ENCODE results near the gene PLPP6.

PLPP6 gene

DNA sequence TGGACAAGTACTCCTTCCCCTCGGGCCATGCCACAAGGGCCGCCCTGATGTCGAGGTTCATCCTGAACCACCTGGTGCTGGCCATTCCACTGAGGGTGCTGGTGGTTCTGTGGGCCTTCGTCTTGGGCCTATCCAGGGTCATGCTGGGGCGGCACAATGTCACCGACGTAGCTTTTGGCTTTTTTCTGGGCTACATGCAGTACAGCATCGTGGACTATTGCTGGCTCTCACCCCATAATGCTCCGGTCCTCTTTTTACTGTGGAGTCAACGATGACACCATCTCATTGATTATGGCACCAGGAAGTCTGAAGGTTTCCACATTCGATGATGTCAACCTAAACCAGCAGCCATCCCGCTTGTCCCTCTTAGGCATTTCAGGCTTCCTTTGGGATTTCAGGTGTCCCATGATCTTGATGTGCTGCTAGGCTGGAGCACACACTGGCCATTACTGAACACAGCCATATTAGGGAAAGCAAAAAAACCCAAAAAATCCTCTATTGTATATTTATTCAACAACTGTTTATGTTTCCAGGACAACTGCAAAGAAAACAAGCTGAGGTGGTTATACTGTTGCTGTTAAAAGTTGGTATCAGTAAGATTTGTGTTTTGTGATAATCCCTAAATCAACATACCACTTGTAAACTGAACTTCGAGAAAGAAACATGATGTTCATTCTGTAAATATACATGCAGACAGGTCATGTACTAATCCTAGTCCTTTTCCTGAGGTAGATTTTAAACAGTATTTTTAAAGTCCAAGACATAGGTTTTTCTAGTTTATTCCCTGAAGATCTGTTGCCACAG lies 1.1 kb downstream of the PLPP6 start:
- DNase-seq: no peak

DNA sequence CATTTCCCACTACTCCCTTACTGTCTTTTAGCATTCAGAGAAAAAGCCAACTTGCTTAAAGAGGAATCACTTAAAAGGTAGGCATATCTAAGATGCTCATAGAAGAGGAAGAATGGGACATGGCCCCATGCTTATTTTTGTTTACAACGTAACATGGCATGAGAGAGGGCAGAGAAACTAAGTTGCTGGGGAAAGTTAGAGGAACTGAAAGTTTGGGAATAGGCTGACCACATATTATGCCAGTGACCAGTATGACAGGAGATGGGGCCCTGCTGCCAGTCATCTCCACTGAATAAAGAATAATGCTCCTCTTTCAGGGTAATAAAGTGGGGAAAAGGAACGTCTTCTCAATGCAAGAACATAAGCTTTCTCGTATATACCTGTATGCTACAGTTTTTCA lies 1.9 kb downstream of the PLPP6 start:
- DNase-seq: no peak

DNA sequence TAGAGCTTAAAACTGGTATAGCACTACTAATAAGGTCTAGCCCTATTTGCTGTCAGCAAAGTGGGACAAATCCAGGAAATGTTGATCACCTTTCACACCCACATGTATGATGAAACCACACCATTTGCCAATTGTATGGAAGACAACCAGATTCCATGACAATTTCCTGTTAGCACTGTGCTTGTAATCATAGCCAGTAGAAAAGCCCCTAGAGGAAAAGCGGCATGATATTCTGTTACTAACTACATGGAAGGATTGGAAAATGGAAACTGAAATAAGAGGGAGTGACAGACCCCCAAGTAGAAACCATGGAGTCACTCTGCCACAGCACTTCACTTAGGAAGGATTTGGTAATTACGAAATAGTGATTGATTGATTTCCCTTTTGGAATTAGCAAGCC lies 3.3 kb downstream of the PLPP6 start:
- peak; percentile 24 for DNase-seq

DNA sequence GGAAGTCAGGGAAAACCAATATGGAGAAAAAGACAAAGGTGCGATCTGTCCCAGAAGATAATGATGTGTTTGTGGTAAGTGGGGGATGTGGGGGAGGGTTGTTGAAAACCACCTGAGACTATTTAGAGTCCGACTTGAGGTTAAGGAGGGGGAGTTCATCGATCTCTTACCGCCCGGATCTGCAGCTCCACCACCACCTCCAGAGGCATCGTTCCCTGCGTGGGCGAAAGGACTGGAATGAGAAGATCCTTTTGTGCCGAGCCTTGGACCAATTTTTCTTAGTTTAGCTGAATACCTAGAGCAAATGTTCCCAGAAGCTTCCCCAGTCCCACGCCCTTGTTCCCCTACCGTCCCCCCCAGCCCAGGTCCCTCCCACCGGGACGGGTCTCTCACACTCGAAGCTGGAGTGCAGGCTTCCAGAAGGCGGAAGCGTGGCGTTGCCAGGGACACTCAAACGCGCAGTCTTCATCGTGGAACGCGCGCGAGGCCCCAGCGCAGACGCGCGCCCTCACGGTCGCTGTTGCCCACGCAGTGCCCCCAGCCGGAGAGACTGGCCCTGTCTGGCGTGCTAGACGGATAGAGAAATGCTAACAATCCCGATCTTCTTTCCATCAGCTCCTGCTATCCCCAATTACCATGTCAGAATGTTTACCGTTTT lies 4.1 kb downstream of the PLPP6 start, which contains the start of gene SPATA6L:
TSS of gene SPATA6L (minus strand) at position 439 of the 658 bp plus-strand sequence. CDS start at position 209, 230 bp downstream.
- no peak for DNase-seq

DNA sequence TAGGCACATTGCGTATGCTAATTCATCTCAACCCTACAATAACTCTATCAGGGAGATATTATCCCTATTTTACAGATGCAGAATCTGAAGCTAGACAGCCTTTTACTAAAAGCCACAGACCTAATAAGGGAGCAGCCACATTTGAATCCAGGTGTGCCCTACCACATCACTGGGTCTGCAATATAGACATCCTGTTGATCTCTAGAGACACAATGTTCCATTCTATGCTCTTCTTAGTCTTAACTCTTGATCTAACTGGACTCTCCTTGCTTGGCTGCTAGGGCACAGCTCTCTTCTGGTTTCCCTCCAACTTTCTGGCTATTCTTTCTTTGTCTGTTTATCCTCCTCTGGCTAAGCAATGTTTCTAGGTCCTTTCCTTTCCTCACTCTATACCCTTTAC lies 5.6 kb downstream of the PLPP6 start:
- no peak for DNase-seq

DNA sequence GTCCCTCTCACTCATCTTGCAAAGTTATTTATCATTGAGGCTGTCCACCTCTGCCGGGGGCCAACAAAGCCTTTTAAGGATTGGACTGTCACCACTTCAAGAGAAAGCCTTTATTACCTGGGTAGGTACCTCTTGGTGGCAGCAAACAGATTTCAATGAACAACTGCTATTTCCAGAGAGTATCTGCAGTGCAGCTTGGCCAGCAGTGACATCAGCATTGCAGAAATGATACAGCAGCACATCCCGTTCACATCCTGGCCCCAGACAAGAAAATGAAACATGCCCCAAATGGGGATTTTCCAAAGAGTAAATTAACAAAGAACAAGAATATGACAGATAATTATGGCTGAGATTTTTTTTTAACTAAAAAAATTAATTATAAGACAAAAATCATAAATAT lies 6.5 kb downstream of the PLPP6 start:
- no peak for DNase-seq

DNA sequence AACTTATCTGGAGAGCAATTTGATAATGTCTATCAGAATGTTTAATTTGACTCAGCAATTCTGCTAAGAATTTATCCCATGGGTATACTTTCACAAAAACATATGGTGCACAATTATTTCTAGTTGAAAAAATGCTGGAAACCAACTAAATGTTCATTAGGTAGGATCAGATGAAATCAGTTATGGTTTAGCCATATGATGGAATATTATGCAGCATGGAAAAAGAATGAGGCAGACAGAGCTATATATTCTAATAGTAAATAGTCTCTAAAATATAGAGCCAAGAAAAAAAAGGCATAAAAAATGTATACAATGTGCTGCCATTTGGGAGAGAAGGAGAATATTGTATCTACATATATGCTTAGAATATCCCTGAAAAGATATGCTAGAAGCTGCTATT lies 7.8 kb downstream of the PLPP6 start:
- no peak for DNase-seq

DNA sequence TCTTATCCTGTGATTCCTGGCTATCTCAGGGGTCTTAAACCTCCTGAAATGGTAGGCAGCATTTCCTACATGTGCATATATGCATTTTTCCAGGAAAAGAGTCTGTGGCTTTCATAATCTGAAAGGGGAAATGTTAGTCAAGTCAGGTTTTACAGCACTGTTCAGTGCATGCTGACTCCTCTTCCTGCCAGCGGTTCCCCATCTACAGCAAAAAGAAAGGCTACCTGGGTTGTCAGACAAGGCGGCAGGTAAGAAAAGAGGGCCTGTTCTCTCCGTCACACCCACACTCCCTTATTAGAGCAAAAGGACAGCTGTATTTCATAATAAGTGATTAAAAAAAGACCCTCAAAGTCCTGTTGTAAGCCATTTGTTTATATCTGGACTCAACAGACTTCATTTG lies 8.5 kb downstream of the PLPP6 start:
- DNase-seq: no peak

DNA sequence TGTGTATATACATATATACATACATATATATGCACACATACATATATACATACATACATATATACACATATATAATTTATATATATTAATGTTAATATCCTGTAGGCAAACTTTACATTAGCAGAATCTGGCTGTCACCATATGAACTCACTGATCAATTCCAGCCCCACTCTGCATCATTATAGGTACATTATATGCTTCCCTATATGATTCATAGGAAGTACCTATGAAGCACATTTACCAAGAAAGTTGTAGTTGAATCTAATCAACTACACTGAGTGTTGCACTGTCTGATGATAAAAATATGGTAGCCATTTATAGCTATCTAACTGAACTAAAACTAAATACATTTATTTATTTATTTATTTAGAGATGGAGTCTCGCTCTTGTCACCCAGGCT lies 9.6 kb downstream of the PLPP6 start:
- DNase-seq: no peak

DNA sequence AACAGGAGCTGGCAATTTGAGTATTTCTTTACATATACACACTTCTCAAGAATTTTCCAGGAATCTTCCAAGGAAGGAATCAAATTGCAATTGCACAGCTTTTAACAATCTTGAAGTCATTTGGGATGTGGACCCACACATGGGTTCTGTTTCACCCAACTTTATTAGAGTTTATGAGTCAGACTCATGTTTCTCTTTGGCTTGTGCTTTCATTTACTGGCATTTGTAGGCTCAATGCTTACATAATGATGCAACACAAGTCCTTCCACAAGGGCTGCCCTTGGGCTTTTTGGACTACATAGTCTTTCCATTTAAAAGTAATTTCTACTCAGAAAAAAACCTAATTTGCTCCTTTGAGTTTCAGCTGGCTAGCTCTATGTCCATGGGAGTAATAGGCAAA lies 12.7 kb downstream of the PLPP6 start:
- peak; percentile 70 for DNase-seq

DNA sequence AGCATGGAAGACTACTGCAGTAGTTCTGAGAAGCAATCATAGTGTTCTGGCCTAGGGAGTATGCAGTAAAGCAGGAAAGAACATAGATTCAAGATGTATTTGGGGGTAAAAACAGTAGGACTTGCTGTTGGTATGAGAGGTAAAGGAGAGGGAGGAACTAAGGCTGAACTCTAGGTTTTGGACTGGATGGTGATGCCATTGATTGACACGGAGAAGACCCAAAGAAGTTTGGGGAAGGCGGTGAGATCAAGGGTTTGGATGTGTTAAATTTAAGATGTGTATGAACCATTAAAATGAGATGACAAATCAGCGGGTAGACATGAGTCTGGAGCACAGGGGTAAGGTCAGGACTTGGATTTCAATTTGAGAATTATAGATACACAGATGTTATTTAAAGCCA lies 15.3 kb downstream of the PLPP6 start:
- no peak for DNase-seq

DNA sequence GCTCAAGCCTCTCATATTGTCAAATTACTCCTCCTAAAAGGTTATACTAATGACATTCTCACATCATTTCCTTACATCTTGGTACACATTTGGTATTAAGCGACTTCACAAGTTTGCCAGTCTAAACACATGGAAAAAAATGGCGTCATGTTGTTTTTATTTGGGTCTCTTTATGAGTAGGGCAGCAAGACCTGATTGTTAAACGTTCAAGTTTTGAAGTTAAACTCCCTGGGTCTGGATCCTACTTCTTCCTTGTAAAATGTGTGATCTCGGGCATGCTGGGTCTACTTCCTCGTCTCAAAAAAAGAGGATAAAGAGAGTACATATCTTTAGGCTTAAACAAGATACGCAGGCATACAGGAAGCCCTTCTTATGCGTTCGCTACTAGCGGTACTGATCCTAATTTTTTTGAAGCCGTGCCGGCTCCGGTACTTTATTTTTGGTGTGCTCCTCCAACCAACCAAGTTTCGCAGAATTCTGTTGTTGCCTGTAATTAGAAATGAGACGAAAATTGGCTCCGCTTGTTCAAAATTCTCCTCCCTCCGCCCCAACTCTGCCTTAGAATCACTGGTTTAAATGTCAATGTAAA lies 16.7 kb downstream of the PLPP6 start:
- DNase-seq: no peak

DNA sequence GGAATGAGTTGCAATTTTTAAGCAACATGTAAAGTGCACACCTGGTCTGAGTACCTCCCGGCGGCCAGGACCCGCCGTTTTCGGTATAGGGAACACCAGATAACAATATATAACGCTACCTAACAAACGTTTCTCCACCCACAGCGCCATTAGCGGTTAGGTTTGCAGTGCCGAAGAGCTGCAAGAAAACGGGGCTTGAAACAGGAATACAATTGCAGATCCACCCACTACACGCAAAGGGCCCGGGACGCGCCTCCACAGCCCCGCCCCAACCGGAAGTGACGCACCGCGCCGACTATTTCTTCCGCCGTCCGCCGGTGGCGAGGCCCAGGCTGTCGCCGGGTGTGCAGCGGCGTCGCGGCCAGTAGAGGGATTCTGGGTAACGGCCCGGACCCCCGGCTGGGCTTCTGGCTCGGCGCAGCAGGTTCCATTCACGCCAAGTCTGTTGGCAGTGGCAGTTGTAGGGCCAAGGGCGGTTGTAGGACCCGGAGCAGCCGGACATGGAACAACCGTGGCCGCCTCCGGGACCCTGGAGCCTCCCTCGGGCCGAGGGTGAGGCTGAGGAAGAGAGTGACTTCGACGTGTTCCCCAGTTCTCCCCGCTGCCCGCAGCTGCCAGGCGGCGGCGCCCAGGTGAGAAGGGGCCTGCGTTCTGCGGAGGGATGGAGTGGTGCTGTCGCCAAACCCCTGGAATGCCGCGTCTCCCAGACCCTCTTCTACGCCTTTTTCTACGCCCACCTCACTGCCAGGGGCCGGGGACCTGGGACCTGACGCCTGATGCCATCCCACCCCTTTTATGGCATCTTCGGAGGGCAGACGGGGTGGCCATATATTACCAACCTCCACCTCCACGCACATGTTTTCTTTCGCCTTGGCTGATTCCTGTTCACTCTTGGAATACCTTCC lies 17.4 kb downstream of the PLPP6 start, which contains the start of gene CDC37L1:
TSS of gene CDC37L1 (plus strand) at position 302 of the 905 bp plus-strand sequence. CDS start at position 501, 199 bp downstream.
- DNase-seq: peak; percentile 87

DNA sequence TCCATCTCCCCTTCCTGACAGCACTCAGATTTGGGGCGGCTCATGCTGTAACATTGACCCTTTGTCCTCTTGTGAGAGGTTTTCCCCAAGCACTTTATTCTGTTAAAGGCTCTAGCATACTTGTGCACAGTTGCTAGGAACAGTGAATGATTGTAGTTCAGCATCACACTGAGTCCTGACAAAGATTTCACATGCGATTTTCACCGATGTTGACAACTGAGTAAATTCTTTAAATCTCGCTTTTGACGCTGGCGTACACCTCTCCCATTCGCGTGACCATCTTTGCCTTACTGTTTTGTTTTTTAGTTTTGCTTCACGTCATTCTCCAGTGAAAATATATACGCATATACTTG lies 18.1 kb downstream of the PLPP6 start:
- no peak for DNase-seq

DNA sequence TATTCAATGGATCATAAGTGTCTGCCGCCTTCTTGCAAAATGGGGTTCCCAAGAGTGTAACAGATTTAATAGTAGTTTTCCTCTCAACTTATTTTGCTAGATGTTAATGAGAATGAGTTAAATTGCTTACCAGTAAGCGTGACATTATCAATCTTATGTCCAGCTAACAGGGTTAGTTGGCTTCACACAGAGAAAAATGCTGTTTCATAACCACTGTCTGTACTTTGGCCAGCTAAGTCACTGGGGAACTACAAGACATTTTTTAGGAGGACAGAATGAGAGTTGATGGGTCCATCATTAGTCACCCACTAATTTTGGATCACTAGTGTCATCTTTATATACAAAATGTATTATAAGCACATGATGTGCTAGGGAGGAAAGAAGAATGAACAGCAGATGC lies 18.7 kb downstream of the PLPP6 start:
- no peak for DNase-seq

DNA sequence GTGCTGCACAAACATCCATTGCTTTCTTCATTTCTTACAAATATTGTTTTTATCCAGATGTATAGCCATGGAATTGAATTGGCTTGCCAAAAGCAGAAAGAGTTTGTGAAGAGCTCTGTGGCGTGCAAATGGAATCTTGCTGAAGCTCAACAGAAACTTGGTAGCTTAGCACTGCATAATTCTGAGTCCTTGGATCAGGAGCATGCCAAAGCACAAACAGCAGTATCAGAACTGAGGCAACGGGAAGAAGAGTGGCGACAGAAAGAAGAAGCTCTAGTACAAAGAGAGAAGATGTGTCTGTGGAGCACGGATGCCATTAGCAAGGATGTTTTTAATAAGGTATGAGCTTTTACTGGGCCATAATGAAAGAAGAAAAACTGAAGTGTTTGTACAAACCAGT lies 22.7 kb downstream of the PLPP6 start:
- no peak for DNase-seq

DNA sequence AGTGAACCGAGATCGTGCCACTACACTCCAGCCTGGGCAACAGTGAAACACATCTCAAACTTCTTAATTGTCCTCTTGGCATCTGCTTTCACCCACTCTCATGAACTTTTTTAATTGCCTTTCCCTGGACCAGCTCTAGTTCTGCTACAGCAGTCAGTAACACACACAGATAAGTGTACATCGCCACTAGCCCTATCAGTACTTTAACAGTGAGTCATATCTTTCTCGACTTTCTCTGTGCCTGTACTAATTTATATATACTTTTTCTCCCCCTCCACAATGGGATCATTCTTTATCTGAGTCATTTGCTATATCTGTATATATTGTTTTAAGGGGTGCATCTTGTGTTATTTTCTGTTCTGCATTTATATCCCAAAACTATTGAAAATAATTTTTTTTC lies 24.0 kb downstream of the PLPP6 start:
- DNase-seq: peak; percentile 34

DNA sequence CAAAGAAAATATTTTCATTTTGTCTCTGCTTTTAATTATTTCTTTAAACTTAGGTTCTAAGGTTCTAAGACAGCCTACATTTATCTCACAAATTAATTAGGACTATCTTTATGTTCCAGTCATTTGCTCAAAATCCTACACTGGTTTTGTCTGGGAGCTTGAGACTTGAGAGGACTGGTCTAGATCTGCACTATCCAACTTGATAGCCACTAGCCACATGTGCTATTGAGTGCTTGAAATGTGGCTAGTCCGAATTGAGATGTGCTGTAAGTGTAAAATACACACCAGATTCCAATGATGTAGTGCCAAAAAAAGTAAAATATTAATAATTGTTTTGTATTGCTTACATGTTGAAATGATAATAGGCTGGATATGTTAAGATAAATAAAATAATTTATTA lies 24.5 kb downstream of the PLPP6 start:
- no peak for DNase-seq

DNA sequence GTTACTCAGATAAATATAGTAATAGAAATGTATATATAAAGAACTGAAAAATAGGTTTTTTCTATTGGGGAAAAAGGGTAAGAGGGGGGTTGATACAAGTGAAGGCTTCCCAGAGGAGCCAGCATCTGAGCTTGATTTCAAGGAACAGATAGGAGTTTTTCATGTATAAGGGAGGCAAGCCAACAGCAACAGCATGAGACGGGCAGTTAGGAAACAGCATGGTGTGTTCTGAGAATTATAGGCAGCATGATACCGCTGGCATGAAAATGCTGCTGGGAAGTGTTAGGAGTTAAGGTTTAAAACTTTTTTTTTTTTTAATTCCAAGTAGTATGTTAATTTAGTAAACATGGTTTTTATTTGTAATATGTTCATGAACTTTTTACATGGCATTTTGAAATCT lies 26.9 kb downstream of the PLPP6 start:
- DNase-seq: no peak

DNA sequence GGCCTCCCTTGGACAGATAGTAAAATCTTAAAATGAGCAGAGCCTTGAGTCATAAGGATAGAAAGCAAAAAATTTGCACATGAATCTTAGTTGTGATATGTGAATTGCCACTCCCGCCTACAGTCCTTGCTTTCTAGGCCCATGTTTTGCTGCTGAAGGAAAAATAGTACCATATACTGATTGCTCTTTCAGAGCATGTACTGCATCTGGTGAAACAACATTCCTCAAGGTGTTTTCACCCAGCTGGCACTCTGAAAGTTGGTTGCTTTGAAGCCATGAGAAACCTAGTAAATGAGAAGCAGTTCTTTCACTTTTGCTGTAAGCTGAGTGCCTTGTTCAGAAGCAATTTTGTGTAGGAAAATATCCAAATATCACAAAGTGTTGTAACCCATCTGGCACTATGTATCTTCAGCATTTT lies 27.6 kb downstream of the PLPP6 start:
- no peak for DNase-seq

DNA sequence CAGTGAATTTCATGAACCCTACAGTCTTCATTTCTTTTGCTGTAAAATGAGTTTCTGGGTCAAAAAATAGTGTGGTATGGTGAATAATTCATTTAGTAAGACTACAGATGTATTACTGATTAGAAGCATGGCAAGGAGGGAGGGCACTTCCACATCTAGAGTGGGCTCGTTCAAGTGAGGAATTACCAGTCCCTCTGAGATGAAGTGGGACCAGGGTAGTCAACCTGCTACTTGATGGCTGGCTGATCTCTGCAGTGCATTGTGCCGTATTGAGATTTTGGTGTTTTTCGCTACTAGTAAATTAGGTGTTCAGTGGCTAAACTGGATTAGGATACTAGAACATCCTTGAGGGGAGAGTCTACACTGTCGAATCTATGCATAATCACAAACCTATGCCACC lies 28.1 kb downstream of the PLPP6 start:
- no peak for DNase-seq

DNA sequence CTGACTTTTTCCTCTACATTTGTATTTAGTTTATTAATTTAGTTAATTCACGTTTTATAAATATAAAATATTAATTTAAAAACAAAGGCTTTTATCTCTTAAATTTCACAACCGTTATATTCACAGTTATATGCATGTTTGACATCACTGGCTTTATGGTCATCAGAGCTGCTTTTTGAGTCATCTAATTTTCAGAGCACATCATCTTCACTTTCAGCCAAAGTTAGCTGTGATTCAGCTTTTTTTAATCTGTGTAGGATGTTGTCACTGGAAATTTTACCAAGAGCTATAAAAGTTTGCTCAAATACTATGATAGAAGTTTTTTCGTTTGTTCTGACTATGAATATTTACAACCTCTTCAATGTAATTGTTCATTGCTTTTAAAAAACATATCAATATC lies 29.7 kb downstream of the PLPP6 start:
- no peak for DNase-seq

DNA sequence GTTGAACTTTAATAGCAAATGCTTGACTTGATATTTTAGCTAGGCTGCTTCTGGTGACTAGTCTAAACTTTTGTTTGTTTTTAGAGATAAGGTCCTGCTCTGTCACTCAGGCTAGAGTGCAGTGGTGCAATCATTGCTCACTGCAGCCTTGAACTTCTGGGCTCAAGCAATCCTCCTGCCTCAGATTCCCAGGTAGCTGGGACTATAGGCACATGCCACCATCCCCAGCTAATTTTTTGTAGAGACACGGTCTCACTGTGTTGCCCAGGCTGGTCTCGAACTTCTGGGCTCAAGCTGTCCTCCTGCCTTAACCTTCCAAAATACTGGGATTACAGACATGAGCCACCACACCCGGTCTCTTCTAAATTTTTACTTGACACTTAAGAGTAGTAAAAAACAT lies 38.0 kb downstream of the PLPP6 start:
- DNase-seq: no peak

Measured in NCI-H226 (cell line).